HuH-7.5 (cell line): ENCODE measurements around the gene COL6A3.
"Not testable (repeated sequence)": the region's sequence is repeated elsewhere in the genome, so short reads cannot be mapped to it uniquely, and the experiment has no call there.

Experiments used
- DNase-seq: peaks from one replicate; pipeline ENCODE4 v3.0.0; 2011; ENCODE audit warnings: low spot score

Gene COL6A3

GRCh38 chr2:237412988-237413776 lies 782 bp downstream of the COL6A3 start:
- no peak for DNase-seq

- no peak for DNase-seq
Measured at GRCh38 chr2:237412646-237412987, 1.3 kb downstream of the COL6A3 start.

- DNase-seq = no peak
Measured at GRCh38 chr2:237411683-237412423, 2.1 kb downstream of the COL6A3 start.

DNA sequence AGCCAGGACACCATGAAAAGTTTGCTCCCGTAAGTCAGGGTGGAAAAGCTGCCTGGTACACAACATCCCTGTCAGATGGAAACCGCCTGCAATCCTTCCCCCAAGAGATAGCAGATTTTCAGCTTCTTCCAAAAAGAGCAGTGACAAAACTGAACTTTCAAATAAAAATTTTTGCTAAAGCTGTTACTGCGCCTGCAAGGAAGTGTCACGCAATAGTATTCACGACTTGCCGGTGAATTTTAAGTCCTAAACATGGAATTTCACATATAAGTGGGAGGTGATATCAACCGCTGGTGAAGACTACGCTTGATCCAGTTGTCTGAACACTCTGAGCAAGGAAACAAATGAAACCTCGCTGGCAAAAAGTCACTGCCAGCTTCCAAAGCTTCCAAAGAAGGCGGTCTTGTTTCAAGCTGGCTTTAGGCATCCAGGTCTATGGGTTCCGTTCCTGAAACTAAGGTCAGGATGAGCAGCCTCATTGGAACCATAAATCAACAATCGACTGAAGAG lies 2.8 kb downstream of the COL6A3 start:
- DNase-seq = no peak

- not testable (repeated sequence) for DNase-seq
Measured at GRCh38 chr2:237409263-237409662, 4.7 kb downstream of the COL6A3 start.

DNA sequence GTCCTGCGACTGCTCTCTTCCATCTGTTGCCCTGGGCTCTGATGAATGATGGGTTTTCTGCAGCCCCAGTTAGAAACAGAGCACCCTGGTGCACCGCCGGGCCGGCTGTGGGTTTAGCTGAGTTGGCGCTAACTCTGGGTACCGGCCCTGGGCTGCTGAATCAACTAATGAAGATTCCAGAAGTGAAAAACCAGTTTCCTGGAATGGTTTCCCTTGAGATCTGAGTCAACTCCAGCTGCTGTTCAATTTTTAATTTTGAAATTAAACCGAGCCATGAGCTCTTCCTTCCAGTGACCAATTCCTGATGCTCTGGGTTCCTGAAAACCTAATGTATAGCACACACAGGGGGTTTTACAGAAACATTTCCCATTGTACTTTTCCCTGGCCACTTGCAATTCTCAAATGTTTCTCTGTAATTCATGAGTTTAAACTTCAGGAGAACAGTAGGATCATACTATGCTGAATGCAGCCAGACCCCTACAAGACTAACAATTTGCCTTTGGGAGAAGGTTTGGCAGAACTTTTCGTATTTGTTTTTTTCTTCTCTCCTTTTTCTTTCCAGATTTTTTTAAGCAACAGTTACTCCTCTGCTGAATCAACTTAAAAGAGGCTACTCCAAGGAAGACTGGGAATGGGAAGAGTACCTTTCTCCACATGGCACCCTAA lies 5.5 kb downstream of the COL6A3 start:
- no peak for DNase-seq

DNA sequence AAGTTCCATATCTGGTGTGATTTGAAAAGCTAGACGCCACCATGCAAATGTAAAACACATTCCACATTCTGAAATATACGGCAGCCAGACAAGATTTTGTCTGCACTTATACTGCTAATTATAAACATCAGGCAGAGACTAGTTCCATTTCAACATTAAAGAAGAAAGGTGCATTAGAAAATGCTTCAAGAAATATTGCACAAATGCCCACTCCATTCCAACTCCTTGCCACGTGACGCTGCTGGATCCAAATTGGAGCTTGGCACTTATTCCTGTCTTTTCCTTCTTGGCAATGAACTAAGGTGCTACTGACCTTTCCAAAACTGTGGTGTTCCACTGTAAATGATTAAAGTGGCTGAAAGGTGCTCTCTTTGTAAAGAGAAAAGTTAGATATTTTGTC lies 6.3 kb downstream of the COL6A3 start:
- DNase-seq = no peak

- DNase-seq = no peak
Measured at GRCh38 chr2:237406371-237406895, 7.5 kb downstream of the COL6A3 start.

DNA sequence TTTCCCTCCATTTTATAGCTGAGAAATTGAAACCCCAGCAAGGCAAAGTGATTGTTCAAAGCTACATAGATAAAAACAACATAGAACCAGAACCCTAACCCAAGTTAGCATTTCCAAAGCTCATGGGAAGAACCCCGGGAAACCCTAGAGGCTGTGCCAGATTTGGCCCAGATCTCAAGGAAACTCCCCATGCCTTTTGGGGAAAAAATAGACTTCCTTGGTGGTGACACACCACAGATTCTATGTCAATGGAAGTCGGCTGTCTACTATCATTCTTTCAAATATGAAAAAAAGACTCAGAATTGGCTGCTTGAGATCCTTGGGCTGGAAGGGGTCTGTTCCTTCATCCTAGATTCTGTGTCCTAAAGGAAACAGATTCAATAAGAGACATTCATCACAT lies 8.4 kb downstream of the COL6A3 start:
- no peak for DNase-seq

GRCh38 chr2:237405006-237405559 lies 8.9 kb downstream of the COL6A3 start:
- no peak for DNase-seq

DNA sequence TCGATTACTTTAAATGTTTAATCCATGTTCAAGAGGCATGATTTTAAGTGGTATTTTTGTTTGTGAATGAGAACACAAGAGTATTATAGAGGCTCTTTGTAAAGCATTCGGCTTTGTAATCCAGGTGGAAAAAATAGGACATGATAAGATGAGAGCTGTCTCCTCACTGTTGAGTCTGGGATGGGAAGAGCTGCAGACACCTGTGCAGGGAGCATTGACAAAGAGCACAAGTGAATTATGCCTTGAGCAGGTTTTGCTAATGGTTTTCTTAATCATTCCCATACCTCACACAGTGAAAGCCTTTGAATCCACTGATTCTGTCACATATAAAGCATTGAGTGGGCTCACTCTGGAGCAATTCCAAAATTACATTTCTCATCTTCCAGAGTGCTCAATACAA lies 9.6 kb downstream of the COL6A3 start:
- no peak for DNase-seq

DNA sequence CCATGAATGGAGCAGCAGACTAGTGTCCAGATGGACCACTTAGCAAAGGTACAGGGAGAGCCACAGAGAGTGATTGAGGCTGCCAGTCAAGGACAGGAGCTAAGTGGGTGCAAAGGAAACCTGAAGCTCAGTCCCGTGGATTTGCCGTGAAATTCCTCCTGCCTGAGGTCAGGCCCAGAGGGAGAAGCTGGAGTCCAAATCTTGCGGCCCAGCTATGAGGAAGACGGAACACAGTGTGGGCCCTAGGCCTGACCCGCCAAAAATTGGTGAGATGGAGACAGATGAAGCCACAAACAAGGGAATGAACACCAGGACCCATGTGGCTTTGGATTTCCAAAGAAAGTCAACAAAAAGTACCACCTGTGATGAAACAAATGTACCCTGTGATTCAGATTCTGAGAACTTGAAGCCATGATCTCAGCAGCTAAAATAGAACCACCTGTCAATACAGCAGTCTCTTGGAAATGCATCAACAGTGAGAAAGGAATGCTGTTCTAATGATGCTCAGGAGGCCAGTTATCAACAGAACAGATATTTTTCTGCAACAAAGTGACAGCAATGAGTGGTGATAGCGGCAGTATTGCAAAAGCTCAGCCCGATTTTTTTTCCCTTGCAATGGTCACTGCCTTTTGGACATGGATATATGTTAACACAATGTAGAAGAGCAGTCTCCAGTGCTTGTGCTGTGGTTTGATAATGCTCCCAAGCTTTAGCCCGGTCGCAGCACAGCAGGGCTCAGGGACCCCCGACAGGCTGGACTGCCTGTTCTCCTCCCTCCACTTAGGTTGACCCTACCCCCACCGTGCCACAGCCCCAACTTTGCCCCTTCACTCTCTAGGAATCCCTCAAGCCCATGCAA lies 10.7 kb downstream of the COL6A3 start:
- DNase-seq = no peak

DNA sequence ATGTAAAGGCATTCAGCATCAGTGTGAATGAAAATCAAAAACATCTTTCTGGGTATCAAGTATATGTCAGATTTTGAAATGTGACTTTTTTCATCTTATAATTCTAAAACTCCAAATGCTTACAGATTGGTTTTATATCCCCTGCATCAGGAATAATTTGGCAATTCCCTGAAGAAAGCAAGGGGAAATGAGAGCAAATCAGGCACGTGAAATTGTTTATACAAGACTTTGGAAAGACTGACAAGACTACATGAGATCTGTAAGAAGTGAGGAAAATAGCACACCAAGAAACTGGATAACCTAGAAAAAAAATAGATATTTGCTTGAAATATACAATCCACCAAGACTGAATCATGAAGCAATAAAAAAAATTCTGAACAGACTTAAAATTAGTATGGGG lies 13.8 kb downstream of the COL6A3 start:
- no peak for DNase-seq

GRCh38 chr2:237397072-237397471 lies 16.9 kb downstream of the COL6A3 start:
- no peak for DNase-seq

DNA sequence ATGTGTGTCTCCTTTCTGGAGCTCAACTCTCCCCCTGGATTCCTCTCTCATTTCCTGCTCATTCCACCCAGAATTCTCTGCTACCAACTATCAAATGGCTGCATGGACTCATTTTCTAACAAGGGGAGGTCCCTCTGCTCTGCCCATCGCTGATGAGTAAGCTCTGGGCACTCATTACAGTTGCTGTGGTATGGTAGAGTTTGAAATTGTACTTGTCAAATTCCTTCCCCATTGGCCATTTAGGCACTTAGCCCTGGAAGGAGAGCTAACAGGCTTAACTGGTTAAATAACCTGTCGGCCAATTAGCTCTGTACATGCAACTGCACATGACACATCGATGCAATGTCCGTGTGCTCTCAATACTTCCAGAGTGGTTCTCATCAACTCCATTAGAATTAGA lies 20.4 kb downstream of the COL6A3 start:
- DNase-seq = no peak

DNA sequence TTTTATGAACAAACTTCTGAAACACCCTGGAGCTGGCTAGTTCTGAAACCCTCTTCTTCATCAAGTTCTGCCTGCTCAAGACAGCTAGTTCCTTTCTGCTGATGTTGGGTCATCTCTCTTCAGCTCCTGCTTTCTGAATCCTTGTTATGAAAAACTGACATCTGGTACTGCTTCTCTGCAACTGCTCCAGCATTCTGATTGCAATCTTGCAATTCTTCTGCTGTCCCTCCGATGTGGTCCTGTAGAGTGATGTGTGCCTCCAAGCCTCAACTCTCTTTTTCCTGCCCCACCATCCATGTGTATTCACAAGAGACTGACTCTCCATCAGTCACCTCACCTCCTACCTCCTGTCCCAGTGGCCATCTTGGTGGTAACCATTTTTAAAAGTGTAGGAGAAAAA lies 21.8 kb downstream of the COL6A3 start:
- DNase-seq = no peak

DNA sequence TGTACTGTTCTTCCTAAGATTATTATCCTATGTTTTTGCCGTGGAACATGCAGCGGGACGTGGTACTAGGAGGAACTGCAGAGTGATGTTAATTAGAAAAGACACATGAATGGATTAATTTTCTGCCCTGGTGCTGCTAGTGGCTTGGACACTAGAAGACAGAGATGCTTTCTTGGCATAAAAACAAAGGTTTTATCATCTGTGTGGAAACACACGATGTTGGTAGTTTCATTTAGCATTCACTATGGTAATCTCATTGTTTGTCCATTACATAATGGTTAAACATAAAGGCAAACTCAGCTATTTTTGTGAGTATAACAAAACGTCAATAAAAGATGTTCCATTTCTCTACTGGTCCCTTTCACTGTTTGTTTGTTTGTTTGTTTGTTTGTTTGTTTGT lies 22.8 kb downstream of the COL6A3 start:
- DNase-seq = no peak

DNA sequence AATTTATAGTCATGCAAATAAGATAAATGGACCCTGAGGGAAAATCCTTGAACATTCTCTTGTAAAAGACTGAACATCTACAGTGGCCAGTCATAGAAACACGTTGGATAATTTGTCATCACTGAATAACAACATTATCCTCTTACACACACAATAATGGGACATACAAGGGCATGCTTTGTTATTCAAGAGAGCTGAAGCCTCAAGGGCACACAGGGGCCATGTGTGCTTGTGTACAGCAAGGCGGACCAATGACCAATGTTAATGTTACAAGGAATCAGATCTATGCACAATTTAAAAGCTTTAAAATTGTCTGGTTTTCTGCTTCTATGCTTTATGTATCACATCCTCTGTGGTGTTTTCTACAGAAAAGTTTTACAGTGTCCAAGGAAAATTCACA lies 23.7 kb downstream of the COL6A3 start:
- no peak for DNase-seq

- DNase-seq = no peak
Measured at GRCh38 chr2:237389831-237390230, 24.1 kb downstream of the COL6A3 start.

DNA sequence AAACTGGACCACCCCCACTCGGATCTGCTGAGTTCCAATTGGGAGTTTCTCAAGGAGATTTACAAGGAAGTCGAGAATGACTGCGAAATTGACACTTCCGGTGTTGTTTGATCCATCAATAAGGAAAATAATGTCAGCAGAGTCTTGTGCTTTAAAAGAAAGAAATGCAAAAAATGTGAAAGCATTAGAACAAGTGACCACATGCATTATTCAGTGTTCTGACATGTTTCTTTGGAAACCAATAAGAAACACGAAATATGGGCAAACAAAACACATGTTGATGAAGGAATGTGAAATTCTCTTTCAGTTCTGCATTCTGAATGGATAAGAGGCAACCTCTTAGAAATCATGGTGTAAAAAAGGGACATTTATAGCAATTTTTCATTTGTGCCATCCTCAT lies 25.9 kb downstream of the COL6A3 start:
- DNase-seq = no peak

DNA sequence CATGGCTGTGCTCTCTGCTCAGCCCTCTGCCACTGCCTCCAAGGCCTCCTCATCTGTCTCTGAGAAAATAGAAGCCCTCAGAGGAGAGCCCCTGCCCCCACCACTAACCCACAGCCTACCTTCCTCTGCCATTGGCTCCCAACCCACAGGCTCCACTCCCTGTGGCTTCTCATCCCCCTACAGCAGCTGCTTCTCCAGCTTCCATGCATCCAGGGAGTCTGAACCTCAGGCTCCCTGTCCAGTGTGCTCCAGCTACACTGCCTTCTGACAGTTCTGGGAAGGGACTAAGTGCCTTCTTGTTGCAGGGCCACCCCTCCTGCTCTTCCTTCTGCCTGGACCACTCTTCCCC lies 29.3 kb downstream of the COL6A3 start:
- no peak for DNase-seq
